Pancreas (tissue), 10 donors: ENCODE data around the gene TNRC6B. TPM values are rescaled to one million over a fixed set of nuclear protein-coding genes. Genes with fewer than 3 reads are reported as not detected.

Experiments
- ATAC-seq, 4 donors: fragments of 200-7000 bp; cut with Tn5 transposase; one replicate each; pipeline versions ENCODE4 v1.8.0 to v1.9.1; 2020; ENCODE audit warnings: mild to moderate bottlenecking in 4 of 4, moderate library complexity in 4 of 4
- DNase-seq, 6 donors: peaks; one replicate each; pipeline ENCODE4 v3.0.0-alpha.2; 2020
- FAIRE-seq: peaks from 2 replicates; lab custom pipeline; 2012; peaks lifted over from hg19 to GRCh38; lab: Jason Lieb, UNC
- H3K27ac ChIP-seq, 4 donors: fragments of 200-600 bp; sonication (generic); 1 replicate in 3 of 4; 2 replicates in 1 of 4; pipeline versions ENCODE4 v1.5.0 to v1.8.0; 2020
- H3K27me3 ChIP-seq, 4 donors: fragments of 200-600 bp; one replicate each; pipeline ENCODE4 v1.8.0; 2021
- H3K36me3 ChIP-seq, 3 donors: fragments of 200-600 bp; sonication (generic) in 1 of 3; one replicate each; pipeline versions ENCODE4 v1.5.0 to v1.8.0; 2020 to 2021
- H3K4me1 ChIP-seq, 3 donors: fragments of 200-600 bp; one replicate each; pipeline ENCODE4 v1.8.0; 2021
- H3K4me3 ChIP-seq, 4 donors: fragments of 200-600 bp; sonication (generic) in 2 of 4; one replicate each; pipeline versions ENCODE4 v1.5.0 to v1.8.0; 2020 to 2021
- H3K9me3 ChIP-seq, 4 donors: fragments of 200-600 bp; one replicate each; pipeline ENCODE4 v1.8.0; 2021
- CTCF ChIP-seq, 4 donors: fragments of 200-600 bp; sonication (generic) in 3 of 4; IDR thresholded peaks; one replicate each; pipeline versions ENCODE4 v1.5.0 to v1.8.0; 2021; ENCODE audit warnings: antibody characterized with exemption in 4 of 4
- WGBS, 2 donors: extraction: QIAGEN DNeasy Blood & Tissue Kit; methylation state at CpG; one replicate each; pipeline ENCODE4 v1.1.7; 2013; 5-methylcytosine and 5-hydroxymethylcytosine counted together
- intact Hi-C, 3 donors: fragments of 100-400 bp; cut with DNase I; formaldehyde crosslinking; loops; one replicate each; pipeline versions ENCODE4 v1.11.1 to v1.14.2; 2022
- polyA plus RNA-seq, 2 donors: library from polyadenylated mRNA; stranded (reverse); fragments of 200-250 nt; gene quantifications; one replicate each; pipeline ENCODE4 v1.2.3, GENCODE V29; 2013
- total RNA-seq, 6 donors: library from RNA; stranded (reverse); fragmentation: NEBNext Ultra II Directional in 4 of 6; extraction: Animal tissue kit (Norgen Biotek cat#: 25700) in 4 of 6; gene quantifications; one replicate each; pipeline versions ENCODE4 v1.2.1 to v1.2.4, GENCODE V29; 2021 to 2023
- donor health status: healthy with polysubstance abuse.
- donor health status: DM: no; HTN: no; CAD: no; lungs with moderate emphysema.
- donor health status: DM: no; HTN: no; CAD: no.
- donor health status: control.
- donor health status: control.
- donor health status: Bipolar disorder and iron deficiency.
- donor health status: DM: yes; HTN: yes; CAD: no.
- donor health status: DM: no; HTN: no; CAD: no.
- donor health status: DM: no; HTN: no; CAD: no.
- donor health status: DM: yes; HTN: yes; CAD: no.

TNRC6B gene
- total and polyA plus RNA-seq, 8 donors, result 2.2 to 31.3 (median 21.0) TPM

DNA sequence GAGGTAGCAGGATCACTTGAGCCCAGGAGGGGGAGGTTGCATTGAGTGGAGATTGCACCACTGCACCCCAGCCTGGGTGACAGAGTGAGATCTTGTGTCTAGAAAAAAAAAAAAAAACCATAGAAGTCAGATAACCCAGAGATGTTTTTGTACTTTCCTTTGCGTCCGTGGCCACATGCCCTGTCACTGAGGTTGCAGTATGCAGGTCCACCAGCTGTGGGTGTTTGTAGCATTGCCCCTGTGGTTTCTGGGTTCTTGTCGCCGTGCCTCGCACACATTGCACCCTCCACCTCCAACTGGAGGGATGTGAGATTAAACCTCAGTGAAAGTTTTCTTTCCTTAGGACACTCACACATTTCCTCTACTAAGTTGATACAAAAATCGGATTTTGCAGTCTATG, 70.3 kb downstream of the TNRC6B start:
- Histone ChIP-seq H3K27me3 (no peaks in the 10 kb centered on the region), H3K4me3 (no peak overlapping the region), H3K27ac (no peak overlapping the region), H3K4me1 (peaks cover 4 to 7% (median 5%) of the 10 kb centered on the region in 3 donors), H3K9me3 (no peaks in the 10 kb centered on the region), H3K36me3 (no peaks in the 10 kb centered on the region)
- WGBS, 2 donors, result 91 to 96% methylated on average over 6 of the region's 6 CpGs
- DNase-seq (no peak), ATAC-seq (peak in 1 of 4 donors; percentile 23), FAIRE-seq (no peak)
- no peak for TF ChIP-seq CTCF (IDR thresholded peaks at IDR 0.05)
- intact Hi-C loops, result no loop called here

- peaks cover 4 to 7% (median 5%) of the 10 kb centered on the region in 3 donors for H3K4me1 ChIP-seq
- no peak overlapping the region for H3K27ac ChIP-seq
- no peak for FAIRE-seq
- 82 to 89% methylated on average over 3 of the region's 3 CpGs for WGBS, 2 donors
- intact Hi-C loops, result no loop called here
- no peaks in the 10 kb centered on the region for H3K27me3 ChIP-seq
- H3K9me3 ChIP-seq, result no peaks in the 10 kb centered on the region
- no peak for TF ChIP-seq CTCF (IDR thresholded peaks at IDR 0.05)
- H3K36me3 ChIP-seq, result no peaks in the 10 kb centered on the region
- H3K4me3 ChIP-seq, result no peak overlapping the region
- no peak for DNase-seq
- no peak for ATAC-seq
Measured at GRCh38 chr22:40249286-40249685, 71.6 kb downstream of the TNRC6B start.

GRCh38 chr22:40250608-40251007, 72.9 kb downstream of the TNRC6B start:
- no peaks in the 10 kb centered on the region for H3K9me3 ChIP-seq
- no peak for ATAC-seq
- intact Hi-C loops, result no loop called here
- DNase-seq, result no peak
- no peaks in the 10 kb centered on the region for H3K27me3 ChIP-seq
- no peak for TF ChIP-seq CTCF (IDR thresholded peaks at IDR 0.05)
- FAIRE-seq, result no peak
- no peak overlapping the region for H3K27ac ChIP-seq
- H3K4me3 ChIP-seq, result no peak overlapping the region
- no peaks in the 10 kb centered on the region for H3K36me3 ChIP-seq
- WGBS, 2 donors, result 93% methylated on average over 3 of the region's 3 CpGs
- H3K4me1 ChIP-seq, result peaks cover 4 to 7% (median 5%) of the 10 kb centered on the region in 3 donors

GRCh38 chr22:40251106-40251505, 73.4 kb downstream of the TNRC6B start:
- no peak for TF ChIP-seq CTCF (IDR thresholded peaks at IDR 0.05)
- FAIRE-seq (no peak), ATAC-seq (no peak), DNase-seq (no peak)
- Histone ChIP-seq H3K27me3 (no peaks in the 10 kb centered on the region), H3K9me3 (no peaks in the 10 kb centered on the region), H3K36me3 (no peaks in the 10 kb centered on the region), H3K4me3 (no peak overlapping the region), H3K4me1 (peaks cover 4 to 7% (median 5%) of the 10 kb centered on the region in 3 donors), H3K27ac (no peak overlapping the region)
- WGBS, 2 donors, result 84 to 93% methylated on average over 4 of the region's 4 CpGs
- intact Hi-C loops, result no loop called here

- H3K9me3 ChIP-seq, result no peaks in the 10 kb centered on the region
- H3K4me1 ChIP-seq, result peaks cover 4 to 7% (median 5%) of the 10 kb centered on the region in 3 donors
- no peaks in the 10 kb centered on the region for H3K36me3 ChIP-seq
- no peak overlapping the region for H3K27ac ChIP-seq
- no peak overlapping the region for H3K4me3 ChIP-seq
- H3K27me3 ChIP-seq, result no peaks in the 10 kb centered on the region
- TF ChIP-seq CTCF (IDR thresholded peaks at IDR 0.05), result no peak
- intact Hi-C loops, result no loop called here
- ATAC-seq (no peak), FAIRE-seq (no peak), DNase-seq (no peak)
- WGBS, 2 donors, result 89 to 90% methylated on average over 2 of the region's 2 CpGs
Measured at GRCh38 chr22:40252146-40252545, 74.4 kb downstream of the TNRC6B start.
